SJSA1 (cell line): ENCODE data around the gene OR5K4. TPM values are rescaled to one million over a fixed set of nuclear protein-coding genes. Genes with fewer than 3 reads are reported as not detected.
"Not testable (repeated sequence)": the region's sequence is repeated elsewhere in the genome, so short reads cannot be mapped to it uniquely, and the experiment has no call there.

Source experiments
- DNase-seq, 2 experiments: peaks; one replicate each; pipeline ENCODE4 v3.0.0-alpha.2; 2015 to 2020; ENCODE audit warnings: low spot score in 2 of 2, low read depth in 1 of 2
- H3K27ac ChIP-seq: fragments of 250-450 bp; sonication (Bioruptor Pico); 2 replicates; pipeline ENCODE4 v1.5.1; 2020; ENCODE audit warnings: mild to moderate bottlenecking, moderate library complexity
- H3K27me3 ChIP-seq: fragments of 250-450 bp; sonication (Bioruptor Pico); replicated peaks from 2 replicates; pipeline ENCODE4 v1.5.1; 2020; ENCODE audit warnings: mild to moderate bottlenecking, moderate library complexity
- H3K36me3 ChIP-seq: fragments of 250-450 bp; sonication (Bioruptor Pico); 2 replicates; pipeline ENCODE4 v1.5.1; 2020; ENCODE audit warnings: mild to moderate bottlenecking
- H3K4me1 ChIP-seq: fragments of 250-450 bp; sonication (Bioruptor Pico); replicated peaks from 2 replicates; pipeline ENCODE4 v1.6.1; 2021; ENCODE audit warnings: mild to moderate bottlenecking
- H3K4me3 ChIP-seq: fragments of 250-450 bp; sonication (Bioruptor Pico); 2 replicates; pipeline ENCODE4 v1.5.1; 2020; ENCODE audit warnings: mild to moderate bottlenecking
- H3K9me3 ChIP-seq: fragments of 250-450 bp; sonication (Bioruptor Pico); replicated peaks from 2 replicates; pipeline ENCODE4 v1.5.1; 2020; ENCODE audit warnings: mild to moderate bottlenecking
- total RNA-seq: library from RNA; depleted of rRNA; stranded (reverse); fragments of >200 nt; shearing (Covaris generic); gene quantifications from 2 replicates; pipeline ENCODE4 v1.2.3, GENCODE V29; 2014; rRNA removed

OR5K4 gene
- total RNA-seq, 1 experiment from 2014 or later: not detected

- Histone ChIP-seq H3K36me3 (no peaks in the 10 kb centered on the region), H3K27ac (no peak overlapping the region), H3K4me1 (no peaks in the 10 kb centered on the region), H3K4me3 (no peak overlapping the region), H3K27me3 (no peaks in the 10 kb centered on the region), H3K9me3 (no peaks in the 10 kb centered on the region)
- DNase-seq: no peak
Observed at GRCh38 chr3:98395101-98395500, 41.4 kb downstream of the OR5K4 start.

GRCh38 chr3:98396482-98396881 lies 42.8 kb downstream of the OR5K4 start:
- not testable (repeated sequence) for DNase-seq, H3K27me3 ChIP-seq, H3K36me3 ChIP-seq

DNA sequence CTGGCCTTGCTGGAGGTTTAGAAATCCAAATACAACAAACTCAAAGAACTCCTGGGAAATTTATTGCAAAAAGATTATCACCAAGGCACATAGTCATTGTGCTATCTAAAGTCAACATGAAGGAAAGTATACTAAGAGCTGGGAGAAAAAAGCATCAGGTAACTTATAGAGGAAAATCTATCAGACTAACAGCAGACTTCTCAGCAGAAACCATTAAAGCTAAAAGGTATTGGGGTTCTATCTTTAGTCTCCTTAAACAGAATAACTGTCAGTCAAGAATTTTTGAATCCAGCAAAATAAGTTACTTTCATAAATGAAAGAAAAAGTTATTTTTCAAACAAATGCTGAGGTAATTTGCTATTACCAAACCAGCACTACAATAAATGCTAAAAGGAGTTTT lies 44.9 kb downstream of the OR5K4 start:
- DNase-seq: no peak
- H3K27me3 ChIP-seq: no peaks in the 10 kb centered on the region
- H3K27ac ChIP-seq: no peak overlapping the region
- H3K9me3 ChIP-seq: no peaks in the 10 kb centered on the region
- H3K36me3 ChIP-seq: no peaks in the 10 kb centered on the region
- no peaks in the 10 kb centered on the region for H3K4me1 ChIP-seq
- no peak overlapping the region for H3K4me3 ChIP-seq

More at GRCh38 chr3:98396482-98396881, 42.8 kb downstream of the OR5K4 start:
- not testable (repeated sequence) for H3K4me3 ChIP-seq, H3K9me3 ChIP-seq, H3K4me1 ChIP-seq, H3K27ac ChIP-seq

DNA sequence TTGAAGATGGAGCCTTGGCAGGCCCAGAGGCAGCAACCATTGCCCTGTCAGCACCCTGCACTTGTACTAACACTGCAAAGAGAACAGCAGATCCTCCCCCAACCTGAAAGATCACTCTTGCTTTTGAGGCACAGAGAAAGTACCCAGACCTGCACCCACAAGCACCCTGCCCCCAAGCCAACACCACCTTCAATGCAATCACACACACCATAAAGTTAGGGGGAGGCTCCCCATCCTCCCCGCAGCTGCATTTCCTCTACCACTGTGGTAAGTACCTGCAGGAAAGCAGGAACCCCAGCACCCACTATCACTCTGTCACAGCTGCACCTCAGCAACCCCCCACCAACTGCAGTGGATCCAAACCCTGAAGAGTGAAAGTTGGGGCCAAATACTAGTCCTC lies 48.9 kb downstream of the OR5K4 start:
- Histone ChIP-seq H3K4me3 (no peak overlapping the region), H3K9me3 (no peaks in the 10 kb centered on the region), H3K27ac (no peak overlapping the region), H3K27me3 (no peaks in the 10 kb centered on the region), H3K4me1 (no peaks in the 10 kb centered on the region), H3K36me3 (no peaks in the 10 kb centered on the region)
- DNase-seq: no peak

DNA sequence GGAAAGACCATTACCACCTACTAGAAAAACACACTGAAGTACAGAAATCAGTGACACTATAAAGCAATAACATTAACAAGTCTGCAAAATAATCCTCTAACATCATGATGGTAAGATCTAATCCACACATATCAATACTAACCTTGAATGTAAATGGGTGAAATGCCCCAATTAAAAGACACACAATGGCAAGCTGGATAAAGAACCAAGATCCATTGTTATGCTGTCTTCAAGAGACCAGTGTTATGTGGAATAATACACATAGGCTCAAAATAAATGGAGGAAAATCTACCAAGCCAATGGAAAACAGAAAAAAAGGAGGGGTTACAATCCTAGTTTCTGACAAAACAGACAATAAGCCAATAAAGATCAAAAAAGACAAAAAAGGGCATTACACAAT lies 50.4 kb downstream of the OR5K4 start:
- no peaks in the 10 kb centered on the region for H3K9me3 ChIP-seq
- H3K4me3 ChIP-seq: no peak overlapping the region
- H3K4me1 ChIP-seq: no peaks in the 10 kb centered on the region
- no peak overlapping the region for H3K27ac ChIP-seq
- H3K27me3 ChIP-seq: no peaks in the 10 kb centered on the region
- DNase-seq: no peak
- no peaks in the 10 kb centered on the region for H3K36me3 ChIP-seq

Other genes with a start within 250 kb of the OR5K4 start
- not detected in 2 replicates for gene OR5H1, start 223.1 kb upstream of the OR5K4 start, total RNA-seq
- not detected in 2 replicates for gene OR5H14, start 206.4 kb upstream of the OR5K4 start, total RNA-seq
- not detected in 2 replicates for gene OR5H15, start 187.2 kb upstream of the OR5K4 start, total RNA-seq
- not detected in 2 replicates for gene OR5H6, start 89.6 kb upstream of the OR5K4 start, total RNA-seq
- not detected in 2 replicates for gene OR5H2, start 71.3 kb upstream of the OR5K4 start, total RNA-seq
- not detected in 2 replicates for gene OR5K3, start 36.8 kb downstream of the OR5K4 start, total RNA-seq
- not detected in 2 replicates for gene OR5K1, start 109.3 kb downstream of the OR5K4 start, total RNA-seq
- gene OR5K2, start 143.8 kb downstream of the OR5K4 start, total RNA-seq: not detected in 2 replicates
- 139 and 213 TPM in 2 replicates for gene CLDND1, start 169.0 kb downstream of the OR5K4 start, total RNA-seq
- gene GPR15, start 178.1 kb downstream of the OR5K4 start, total RNA-seq: not detected in 2 replicates
- gene CPOX, start 239.8 kb downstream of the OR5K4 start, total RNA-seq: 38.5 and 46.6 TPM in 2 replicates